ENCODE measurements around the gene TECPR1.

DNA sequence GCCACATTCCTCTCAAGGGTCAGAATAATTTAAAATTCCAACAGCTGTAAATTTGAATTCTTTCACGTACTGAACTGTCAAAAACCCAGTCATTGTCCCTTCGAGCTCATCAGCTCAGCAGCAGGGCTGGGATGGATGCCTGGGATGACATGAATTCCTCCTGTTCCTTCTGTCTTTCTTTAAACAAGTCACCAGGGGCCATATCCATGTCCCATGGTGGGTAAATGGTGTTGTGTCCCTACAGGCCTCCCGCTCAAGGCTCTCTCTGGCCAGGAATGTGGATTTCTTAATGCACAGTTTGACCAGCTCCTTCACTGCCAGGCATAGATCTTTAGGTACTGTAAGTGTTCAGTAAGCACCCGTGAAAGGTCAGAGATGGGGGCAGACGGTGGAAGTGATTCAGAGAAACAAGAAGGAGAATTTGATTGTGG lies 13.8 kb upstream of the TECPR1 start:
- TF ChIP-seq, protein P1, sequence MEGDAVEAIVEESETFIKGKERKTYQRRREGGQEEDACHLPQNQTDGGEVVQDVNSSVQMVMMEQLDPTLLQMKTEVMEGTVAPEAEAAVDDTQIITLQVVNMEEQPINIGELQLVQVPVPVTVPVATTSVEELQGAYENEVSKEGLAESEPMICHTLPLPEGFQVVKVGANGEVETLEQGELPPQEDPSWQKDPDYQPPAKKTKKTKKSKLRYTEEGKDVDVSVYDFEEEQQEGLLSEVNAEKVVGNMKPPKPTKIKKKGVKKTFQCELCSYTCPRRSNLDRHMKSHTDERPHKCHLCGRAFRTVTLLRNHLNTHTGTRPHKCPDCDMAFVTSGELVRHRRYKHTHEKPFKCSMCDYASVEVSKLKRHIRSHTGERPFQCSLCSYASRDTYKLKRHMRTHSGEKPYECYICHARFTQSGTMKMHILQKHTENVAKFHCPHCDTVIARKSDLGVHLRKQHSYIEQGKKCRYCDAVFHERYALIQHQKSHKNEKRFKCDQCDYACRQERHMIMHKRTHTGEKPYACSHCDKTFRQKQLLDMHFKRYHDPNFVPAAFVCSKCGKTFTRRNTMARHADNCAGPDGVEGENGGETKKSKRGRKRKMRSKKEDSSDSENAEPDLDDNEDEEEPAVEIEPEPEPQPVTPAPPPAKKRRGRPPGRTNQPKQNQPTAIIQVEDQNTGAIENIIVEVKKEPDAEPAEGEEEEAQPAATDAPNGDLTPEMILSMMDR (IDR thresholded peaks at IDR 0.05): no peak
- TF ChIP-seq POLR2A (IDR thresholded peaks at IDR 0.05): no peak
